Measurements from ENCODE around the gene HDAC1.

HDAC1 gene

DNA sequence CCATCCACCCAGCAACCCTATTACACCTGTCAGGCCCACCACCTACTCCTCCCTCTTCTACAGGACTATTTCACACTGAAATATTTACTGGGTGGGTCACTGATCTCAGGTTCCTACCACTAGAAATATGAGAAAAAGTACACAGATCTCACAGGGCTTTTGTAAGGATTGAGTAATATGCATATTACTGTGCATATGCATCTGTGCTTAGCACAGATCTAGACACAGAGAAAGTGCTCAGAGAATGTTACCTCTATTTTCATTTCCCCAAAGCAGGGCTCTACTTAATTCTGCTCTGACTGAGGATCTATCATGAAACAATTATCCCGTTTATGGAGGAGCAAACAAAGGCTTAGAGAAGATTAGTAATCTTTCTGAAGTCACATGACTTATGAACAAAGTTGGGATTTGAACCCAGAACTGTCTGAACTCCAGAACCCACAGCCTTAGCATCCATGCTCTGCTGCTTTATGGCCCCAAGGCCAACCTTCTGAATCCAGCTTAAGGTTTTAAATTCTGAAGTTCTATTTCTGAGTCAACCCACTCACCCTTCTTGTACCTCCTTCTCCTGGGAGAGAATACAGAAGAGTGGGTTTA lies 82.2 kb downstream of the HDAC1 start:
- no peak for DNase-seq (ENCODE audit: low spot score)

DNA sequence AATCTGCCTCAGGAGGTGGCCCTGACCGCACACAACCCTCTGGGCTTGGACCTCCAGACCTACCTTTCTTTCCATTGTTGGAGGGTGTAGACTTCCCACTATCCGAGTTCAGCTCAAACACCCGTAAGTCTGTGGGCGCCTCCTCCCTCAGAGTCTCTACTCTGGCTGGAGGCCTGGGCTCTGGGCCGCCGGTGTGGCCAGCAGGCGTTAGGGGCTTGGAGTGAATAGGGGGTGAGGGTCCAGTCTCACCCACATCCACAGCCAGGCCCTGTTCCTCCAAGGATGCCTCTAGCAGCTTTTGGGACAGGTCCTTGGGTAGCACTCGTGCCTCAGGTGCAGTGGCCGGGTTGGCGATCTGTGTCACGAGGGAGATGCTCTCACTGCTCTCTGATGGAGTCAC lies 84.3 kb downstream of the HDAC1 start:
- no peak for DNase-seq (ENCODE audit: low spot score)

DNA sequence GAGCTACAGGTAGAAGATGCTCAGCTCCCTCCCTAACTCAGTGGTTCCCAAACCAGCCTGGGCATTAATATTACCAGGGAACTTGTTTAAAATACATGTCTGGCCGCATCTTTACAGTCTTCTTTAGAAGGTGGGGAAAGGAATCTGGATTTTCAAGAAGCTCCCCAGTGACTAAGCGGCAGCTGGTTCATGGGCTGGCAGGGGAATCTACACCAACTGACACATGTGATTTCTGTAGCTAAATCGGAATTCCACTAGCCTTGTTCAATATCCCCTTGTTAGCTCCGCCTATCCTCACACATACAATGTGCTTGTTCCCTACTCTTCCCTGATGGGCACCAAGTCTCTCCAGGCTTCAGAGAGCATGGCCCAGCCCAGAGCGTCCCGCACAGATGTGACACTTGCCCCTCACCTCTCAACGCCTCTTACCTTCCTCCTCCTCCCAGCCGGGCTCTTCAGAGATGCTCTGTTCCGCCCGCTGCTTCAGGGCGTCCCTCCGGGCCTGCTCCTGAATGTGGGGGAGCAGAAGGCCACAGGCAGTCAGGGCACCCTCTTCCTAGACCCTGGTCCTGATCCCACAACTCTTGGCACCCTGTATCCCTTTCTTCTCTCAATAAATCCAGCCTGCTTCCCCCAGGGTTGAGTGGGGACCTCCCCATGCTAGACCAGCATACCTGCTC lies 85.8 kb downstream of the HDAC1 start:
- no peak for DNase-seq (ENCODE audit: low spot score)

DNA sequence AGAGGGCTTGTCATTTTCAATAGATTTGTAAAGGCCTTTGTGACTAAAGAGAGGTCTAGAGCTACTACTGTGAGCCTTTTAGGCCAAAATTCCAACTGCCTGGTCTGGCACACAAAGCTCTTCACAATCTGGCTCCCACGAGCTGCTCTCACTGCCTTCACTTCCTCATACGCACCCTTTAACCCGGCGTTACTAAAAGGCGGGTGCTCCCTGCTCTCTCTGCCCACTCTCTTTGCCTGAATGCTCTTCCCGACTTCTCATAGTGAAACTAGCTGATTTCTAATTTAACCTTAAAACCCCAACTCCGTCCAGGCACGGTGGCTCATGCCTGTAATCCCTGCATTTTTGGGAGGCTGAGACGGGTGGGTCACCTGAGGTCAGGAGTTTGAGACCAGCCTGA lies 88.2 kb downstream of the HDAC1 start:
- DNase-seq (ENCODE audit: low spot score), result no peak
